OCI-LY1 (cell line): ENCODE results near the gene ARHGAP24.

Experiments
- H2AFZ ChIP-seq: fragments of 200-600 bp; sonication (generic), shearing (Covaris generic); 2 replicates; pipeline ENCODE4 v1.6.0; 2014; ENCODE audit warnings: antibody characterized with exemption, mild to moderate bottlenecking, low read length
- H3F3A ChIP-seq: fragments of 200-600 bp; sonication (generic), shearing (Covaris generic); 2 replicates; pipeline ENCODE4 v1.6.0; 2014; ENCODE audit warnings: mild to moderate bottlenecking, antibody characterized with exemption, low read length, moderate library complexity; ENCODE audit not compliant: insufficient read depth
- H3K27ac ChIP-seq: fragments of 200-600 bp; sonication (generic); 2 replicates; pipeline ENCODE4 v1.5.1; 2014; ENCODE audit warnings: low read length, mixed run types, mild to moderate bottlenecking, low read depth; ENCODE audit not compliant: poor library complexity, severe bottlenecking
- H3K27me3 ChIP-seq: fragments of 200-600 bp; sonication (generic); 2 replicates; pipeline ENCODE4 v1.6.0; 2014; ENCODE audit warnings: antibody characterized with exemption, mild to moderate bottlenecking, low read length, moderate library complexity; ENCODE audit not compliant: insufficient read depth
- H3K36me3 ChIP-seq: fragments of 200-600 bp; sonication (generic); 2 replicates; pipeline ENCODE4 v1.6.1; 2014; ENCODE audit warnings: mild to moderate bottlenecking, antibody characterized with exemption, low read length, moderate library complexity, mixed read lengths; ENCODE audit not compliant: insufficient read depth
- H3K4me1 ChIP-seq: fragments of 200-600 bp; sonication (generic); 2 replicates; pipeline ENCODE4 v1.5.1; 2014; ENCODE audit warnings: mild to moderate bottlenecking, low read length, moderate library complexity; ENCODE audit not compliant: insufficient read depth, severe bottlenecking
- H3K4me2 ChIP-seq: fragments of 200-600 bp; sonication (generic), shearing (Covaris generic); 2 replicates; pipeline ENCODE4 v1.6.1; 2014; ENCODE audit warnings: low read length
- H3K4me3 ChIP-seq: fragments of 200-600 bp; sonication (generic); 2 replicates; pipeline ENCODE4 v1.5.1; 2014; ENCODE audit warnings: low read length, low read depth, mild to moderate bottlenecking, mixed read lengths; ENCODE audit not compliant: poor library complexity, severe bottlenecking
- H3K79me2 ChIP-seq: fragments of 200-600 bp; shearing (Covaris generic); 2 replicates; pipeline ENCODE4 v1.6.1; 2016; ENCODE audit warnings: mixed run types, low read length, mixed read lengths; ENCODE audit not compliant: insufficient read depth
- H3K9ac ChIP-seq: fragments of 200-600 bp; sonication (generic), shearing (Covaris generic); 2 replicates; pipeline ENCODE4 v1.6.1; 2014; ENCODE audit warnings: mild to moderate bottlenecking, low read length, mixed read lengths
- H3K9me2 ChIP-seq: fragments of 200-600 bp; sonication (generic), shearing (Covaris generic); 2 replicates; pipeline ENCODE4 v1.6.1; 2014; ENCODE audit warnings: low read depth, mild to moderate bottlenecking, low read length, mixed read lengths
- H3K9me3 ChIP-seq: fragments of 200-600 bp; shearing (Covaris generic); 2 replicates; pipeline ENCODE4 v1.6.1; 2014; ENCODE audit warnings: low read length, mixed read lengths
- H4K20me1 ChIP-seq: fragments of 200-600 bp; sonication (generic), shearing (Covaris generic); 2 replicates; pipeline ENCODE4 v1.6.0; 2016; ENCODE audit warnings: mild to moderate bottlenecking, low read length; ENCODE audit not compliant: insufficient read depth
- EZH2 ChIP-seq: fragments of 200-600 bp; sonication (generic), shearing (Covaris generic); IDR thresholded peaks from 2 replicates; pipeline ENCODE4 v1.8.0; 2017; ENCODE audit warnings: borderline replicate concordance, mixed run types, mild to moderate bottlenecking, antibody characterized with exemption, low read length, moderate library complexity, mixed read lengths
- TF ChIP-seq, protein P1 (sequence below): fragments of 200-600 bp; sonication (generic), shearing (Covaris generic); IDR thresholded peaks from 2 replicates; pipeline ENCODE4 v1.5.1; 2017; ENCODE audit warnings: mild to moderate bottlenecking, antibody characterized with exemption, low read length, moderate library complexity, mixed read lengths

The ARHGAP24 gene

DNA sequence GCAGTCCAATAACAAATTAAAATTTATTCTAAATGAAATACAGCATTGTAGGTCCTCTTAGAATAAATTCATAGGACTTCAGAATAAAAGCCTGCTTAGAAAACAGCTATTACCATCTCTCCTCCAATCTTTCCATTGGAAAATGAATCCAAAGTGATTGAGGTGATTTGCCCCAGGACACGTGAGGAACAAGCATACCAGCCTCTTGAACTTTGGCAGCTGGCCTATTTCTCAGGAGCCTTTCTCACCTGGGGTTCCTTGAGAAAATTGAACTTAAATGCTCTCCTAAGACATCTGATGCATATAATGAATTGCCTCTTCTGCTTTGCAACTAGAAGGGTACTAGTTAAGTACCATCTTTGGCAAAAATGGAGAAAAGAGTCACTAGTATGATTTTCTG lies 13.5 kb downstream of the ARHGAP24 start:
- H3K27me3 ChIP-seq = no peaks in the 10 kb centered on the region
- H3K9me3 ChIP-seq = no peaks in the 10 kb centered on the region
- peaks cover 89% of the 10 kb centered on the region for H3K79me2 ChIP-seq
- TF ChIP-seq, protein P1, sequence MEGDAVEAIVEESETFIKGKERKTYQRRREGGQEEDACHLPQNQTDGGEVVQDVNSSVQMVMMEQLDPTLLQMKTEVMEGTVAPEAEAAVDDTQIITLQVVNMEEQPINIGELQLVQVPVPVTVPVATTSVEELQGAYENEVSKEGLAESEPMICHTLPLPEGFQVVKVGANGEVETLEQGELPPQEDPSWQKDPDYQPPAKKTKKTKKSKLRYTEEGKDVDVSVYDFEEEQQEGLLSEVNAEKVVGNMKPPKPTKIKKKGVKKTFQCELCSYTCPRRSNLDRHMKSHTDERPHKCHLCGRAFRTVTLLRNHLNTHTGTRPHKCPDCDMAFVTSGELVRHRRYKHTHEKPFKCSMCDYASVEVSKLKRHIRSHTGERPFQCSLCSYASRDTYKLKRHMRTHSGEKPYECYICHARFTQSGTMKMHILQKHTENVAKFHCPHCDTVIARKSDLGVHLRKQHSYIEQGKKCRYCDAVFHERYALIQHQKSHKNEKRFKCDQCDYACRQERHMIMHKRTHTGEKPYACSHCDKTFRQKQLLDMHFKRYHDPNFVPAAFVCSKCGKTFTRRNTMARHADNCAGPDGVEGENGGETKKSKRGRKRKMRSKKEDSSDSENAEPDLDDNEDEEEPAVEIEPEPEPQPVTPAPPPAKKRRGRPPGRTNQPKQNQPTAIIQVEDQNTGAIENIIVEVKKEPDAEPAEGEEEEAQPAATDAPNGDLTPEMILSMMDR = no peak
- TF ChIP-seq EZH2 = no peak
- H3K4me2 ChIP-seq = peak overlapping the region; percentile 58
- peak overlapping the region; percentile 89 for H3K27ac ChIP-seq
- H4K20me1 ChIP-seq = no peaks in the 10 kb centered on the region
- peak overlapping the region; percentile 49; the same call in 1 of the 2 replicates for H3K9ac ChIP-seq
- H3K4me3 ChIP-seq = no peak overlapping the region
- peaks cover 18% of the 10 kb centered on the region for H3K36me3 ChIP-seq
- H3K9me2 ChIP-seq = no peaks in the 10 kb centered on the region
- H3F3A ChIP-seq = 0 out of 2 replicates have a peak, but pooled peaks cover 7% of the 10 kb centered on the region
- H3K4me1 ChIP-seq = peaks cover 71% of the 10 kb centered on the region
- H2AFZ ChIP-seq = no peak overlapping the region

DNA sequence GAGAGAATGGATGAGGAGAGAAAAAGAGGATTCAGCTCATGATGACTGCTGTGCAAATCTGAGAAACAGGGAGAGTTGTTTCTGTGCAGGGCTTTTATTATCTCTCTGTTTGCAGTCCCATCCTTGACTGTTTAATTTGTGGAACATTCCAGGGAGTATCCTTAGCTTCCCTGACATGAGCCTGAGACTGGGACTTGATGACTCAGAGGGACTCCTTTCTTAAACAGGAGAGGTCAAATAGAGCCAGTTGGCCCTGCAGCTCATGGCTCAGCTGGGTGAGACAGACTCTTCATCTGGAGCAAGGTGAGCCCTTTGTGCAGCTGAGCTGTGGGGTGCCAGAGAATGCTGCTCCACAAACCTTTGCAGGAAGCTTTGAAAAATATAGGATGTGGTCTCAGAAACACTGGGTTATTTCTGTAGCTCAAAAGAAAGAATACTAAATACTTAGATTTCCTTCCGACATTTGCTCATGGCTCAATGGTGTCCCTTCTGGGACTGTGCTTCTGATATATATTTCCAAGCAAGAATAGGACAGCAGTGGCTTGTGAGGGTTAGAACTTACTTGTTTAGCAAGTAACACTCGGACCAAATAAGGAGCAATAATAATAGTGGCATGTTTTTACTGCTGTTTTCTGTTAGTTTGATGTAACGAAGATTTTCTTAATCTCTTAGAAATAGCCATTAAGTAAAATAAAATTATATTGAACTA lies 14.5 kb downstream of the ARHGAP24 start:
- Histone ChIP-seq H2AFZ (no peak overlapping the region), H3K9me2 (no peaks in the 10 kb centered on the region), H3K9me3 (no peaks in the 10 kb centered on the region), H3K9ac (peak overlapping the region; percentile 49; the same call in 1 of the 2 replicates), H3K36me3 (peaks cover 27% of the 10 kb centered on the region), H3K4me1 (peaks cover 69% of the 10 kb centered on the region), H3F3A (0 out of 2 replicates have a peak, but pooled peaks cover 7% of the 10 kb centered on the region), H3K4me3 (peak overlapping the region; percentile 23), H4K20me1 (no peaks in the 10 kb centered on the region), H3K27me3 (no peaks in the 10 kb centered on the region), H3K27ac (peak overlapping the region; percentile 89), H3K4me2 (peak overlapping the region; percentile 58), H3K79me2 (peaks cover 89% of the 10 kb centered on the region)
- no peak for TF ChIP-seq EZH2
- TF ChIP-seq, protein P1 = no peak

DNA sequence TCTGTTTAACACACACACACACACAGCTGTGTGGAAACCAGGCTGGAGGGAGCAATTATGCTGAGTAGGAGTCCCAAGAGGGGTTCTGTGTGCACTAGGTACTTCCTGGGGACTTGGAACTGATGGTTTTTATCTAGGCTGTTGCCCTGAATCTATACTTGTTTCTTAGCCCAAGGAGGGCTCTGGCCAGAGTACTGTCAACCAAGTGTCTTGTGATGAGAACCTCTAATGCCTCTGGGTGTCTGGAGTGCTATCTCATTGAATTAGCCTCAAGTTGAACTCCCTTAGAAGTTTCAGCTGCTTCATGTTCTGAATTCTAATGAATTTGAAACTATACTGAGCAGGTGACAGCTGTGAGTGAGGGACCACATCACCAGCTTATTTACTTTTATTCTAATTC lies 16.6 kb downstream of the ARHGAP24 start:
- Histone ChIP-seq H3K36me3 (peaks cover 29% of the 10 kb centered on the region), H3K27ac (peak overlapping the region; percentile 89), H3K79me2 (peaks cover 91% of the 10 kb centered on the region), H3F3A (0 out of 2 replicates have a peak, but pooled peaks cover 7% of the 10 kb centered on the region), H3K27me3 (no peaks in the 10 kb centered on the region), H3K9ac (peak overlapping the region; percentile 5; the same call in 1 of the 2 replicates), H3K4me1 (peaks cover 68% of the 10 kb centered on the region), H3K4me2 (peak overlapping the region; percentile 22), H3K9me3 (no peaks in the 10 kb centered on the region), H3K4me3 (no peak overlapping the region), H2AFZ (no peak overlapping the region), H4K20me1 (no peaks in the 10 kb centered on the region), H3K9me2 (no peaks in the 10 kb centered on the region)
- TF ChIP-seq, protein P1 = no peak
- TF ChIP-seq EZH2 = no peak
